ENCODE data around the gene TMEM178B. TPM values are rescaled to one million over a fixed set of nuclear protein-coding genes. Genes with fewer than 3 reads are reported as not detected.
A peak's percentile ranks its signal among the peaks of the same experiment; 100 is the strongest.
"Not testable (repeated sequence)": the region's sequence is repeated elsewhere in the genome, so short reads cannot be mapped to it uniquely, and the experiment has no call there.

The TMEM178B gene
- total and polyA plus RNA-seq, 12 donors = 0.24 to 4.9 (median 2.1) TPM

DNA sequence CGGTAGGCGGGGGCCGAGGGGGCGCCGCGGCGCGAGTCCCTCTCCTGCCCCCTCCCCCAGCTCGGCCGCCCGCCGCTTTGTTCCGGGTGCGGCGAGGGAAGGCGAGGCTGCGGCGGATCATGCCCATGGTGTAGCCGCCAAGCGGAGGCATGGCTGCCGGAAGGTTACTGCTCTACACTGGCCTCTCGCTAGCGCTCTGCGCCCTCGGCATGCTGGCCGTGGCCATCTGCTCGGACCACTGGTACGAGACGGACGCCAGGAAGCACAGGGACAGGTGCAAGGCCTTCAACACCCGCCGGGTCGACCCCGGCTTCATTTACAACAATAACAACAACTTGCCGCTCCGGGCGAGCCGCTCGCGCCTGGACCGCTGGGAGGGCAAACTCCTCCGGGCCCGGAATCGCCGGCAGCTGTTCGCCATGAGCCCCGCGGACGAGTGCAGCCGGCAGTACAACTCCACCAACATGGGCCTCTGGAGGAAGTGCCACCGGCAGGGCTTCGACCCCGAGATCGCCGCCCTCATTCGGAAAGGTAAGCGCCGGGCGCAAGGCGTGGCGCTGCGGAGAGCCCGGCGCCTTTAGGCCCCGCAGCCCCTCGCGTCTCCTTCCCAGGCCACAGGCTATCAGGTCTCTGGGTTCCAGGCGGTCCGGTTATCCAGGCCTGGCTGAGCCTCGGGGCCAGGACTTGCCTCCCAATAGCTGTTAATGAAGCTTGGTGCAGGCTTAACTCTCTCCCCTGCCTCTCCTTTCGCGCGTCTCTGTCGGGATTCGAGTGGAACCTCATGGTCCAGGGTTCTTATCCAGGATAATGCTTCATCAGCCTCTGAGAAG lies 513 bp downstream of the TMEM178B start:
- no peaks in the 10 kb centered on the region for H3K36me3 ChIP-seq (replicated peaks in 1 of 2)
- H3K9me3 ChIP-seq (replicated peaks in 1 of 3) = no peaks in the 10 kb centered on the region
- WGBS, 4 donors = 2 to 8% (median 3%) methylated on average over 16 to 75 of the region's 75 CpGs
- peak overlapping the region in 2 of 4 donors; percentile 57 to 60 for H3K4me3 ChIP-seq
- peak; percentile 18 to 56 (median 26) for DNase-seq
- H3K27ac ChIP-seq = peak overlapping the region in 2 of 5 donors; percentile 2 to 73
- intact Hi-C loops (cut with DNase I) = no loop called here
- H3K27me3 ChIP-seq = peaks cover 7% of the 10 kb centered on the region
- no peak for TF ChIP-seq POLR2A (IDR thresholded peaks at IDR 0.05)
- TF ChIP-seq, protein P1, sequence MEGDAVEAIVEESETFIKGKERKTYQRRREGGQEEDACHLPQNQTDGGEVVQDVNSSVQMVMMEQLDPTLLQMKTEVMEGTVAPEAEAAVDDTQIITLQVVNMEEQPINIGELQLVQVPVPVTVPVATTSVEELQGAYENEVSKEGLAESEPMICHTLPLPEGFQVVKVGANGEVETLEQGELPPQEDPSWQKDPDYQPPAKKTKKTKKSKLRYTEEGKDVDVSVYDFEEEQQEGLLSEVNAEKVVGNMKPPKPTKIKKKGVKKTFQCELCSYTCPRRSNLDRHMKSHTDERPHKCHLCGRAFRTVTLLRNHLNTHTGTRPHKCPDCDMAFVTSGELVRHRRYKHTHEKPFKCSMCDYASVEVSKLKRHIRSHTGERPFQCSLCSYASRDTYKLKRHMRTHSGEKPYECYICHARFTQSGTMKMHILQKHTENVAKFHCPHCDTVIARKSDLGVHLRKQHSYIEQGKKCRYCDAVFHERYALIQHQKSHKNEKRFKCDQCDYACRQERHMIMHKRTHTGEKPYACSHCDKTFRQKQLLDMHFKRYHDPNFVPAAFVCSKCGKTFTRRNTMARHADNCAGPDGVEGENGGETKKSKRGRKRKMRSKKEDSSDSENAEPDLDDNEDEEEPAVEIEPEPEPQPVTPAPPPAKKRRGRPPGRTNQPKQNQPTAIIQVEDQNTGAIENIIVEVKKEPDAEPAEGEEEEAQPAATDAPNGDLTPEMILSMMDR (IDR thresholded peaks at IDR 0.05) = no peak
- peaks cover 6 to 35% of the 10 kb centered on the region in 2 donors for H3K4me1 ChIP-seq (replicated peaks in 1 of 2)

DNA sequence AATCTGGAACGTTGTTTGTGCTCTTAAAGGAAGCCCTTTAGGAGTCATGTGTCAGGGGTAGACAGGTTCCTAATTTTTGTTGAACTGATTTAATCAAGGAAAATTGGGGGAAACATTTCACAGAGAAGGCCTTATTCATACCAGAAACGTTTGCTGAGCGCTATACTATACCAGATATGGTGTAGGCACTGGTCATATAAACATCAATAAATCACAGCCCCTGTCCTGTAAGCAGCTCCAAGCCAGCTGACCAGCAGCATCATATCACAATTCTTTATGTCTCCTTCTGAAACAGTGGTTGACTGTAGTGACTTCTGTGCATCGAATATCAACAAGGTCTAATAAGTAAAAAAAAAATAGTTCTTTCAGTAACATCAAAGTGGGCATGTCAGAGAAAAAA lies 1.1 kb downstream of the TMEM178B start:
- no peak for DNase-seq
- H3K27ac ChIP-seq = no peak overlapping the region
- no peaks in the 10 kb centered on the region for H3K9me3 ChIP-seq (replicated peaks in 1 of 3)
- intact Hi-C loops (cut with DNase I) = no loop called here
- H3K4me3 ChIP-seq = peak overlapping the region in 2 of 4 donors; percentile 57 to 60
- H3K27me3 ChIP-seq = peaks cover 7% of the 10 kb centered on the region
- TF ChIP-seq, protein P1 (IDR thresholded peaks at IDR 0.05) = no peak
- no peak for TF ChIP-seq POLR2A (IDR thresholded peaks at IDR 0.05)
- H3K36me3 ChIP-seq (replicated peaks in 1 of 2) = no peaks in the 10 kb centered on the region
- peaks cover 6 to 35% of the 10 kb centered on the region in 2 donors for H3K4me1 ChIP-seq (replicated peaks in 1 of 2)
- 26 to 44% (median 33%) methylated on average over 4 of the region's 4 CpGs for WGBS, 4 donors

DNA sequence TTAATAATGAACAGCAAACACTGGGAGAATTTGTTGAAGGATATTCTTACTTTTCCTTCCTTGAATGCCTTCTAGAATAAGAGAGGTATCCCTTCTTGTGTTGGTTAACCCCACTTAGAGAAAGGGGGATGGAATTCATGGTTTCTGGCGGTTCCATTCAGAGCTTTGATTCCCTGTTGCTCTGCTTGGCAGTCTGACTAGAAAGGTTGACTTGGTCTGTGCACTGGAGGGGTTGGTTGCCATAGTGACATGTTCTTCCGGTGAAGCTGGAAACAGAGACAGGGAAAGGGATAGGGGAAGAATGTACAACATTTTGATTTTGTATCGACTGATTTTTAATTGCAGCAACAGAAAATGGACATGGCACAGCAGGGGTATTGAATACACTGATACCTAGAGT lies 2.5 kb downstream of the TMEM178B start:
- 39 to 56% (median 49%) methylated on average over 3 of the region's 3 CpGs for WGBS, 4 donors
- TF ChIP-seq, protein P1 (IDR thresholded peaks at IDR 0.05) = no peak
- no peak for TF ChIP-seq POLR2A (IDR thresholded peaks at IDR 0.05)
- DNase-seq = peak in 1 of 7 donors; percentile 58
- Histone ChIP-seq H3K9me3 (replicated peaks in 1 of 3) (no peaks in the 10 kb centered on the region), H3K27me3 (peaks cover 7% of the 10 kb centered on the region), H3K4me1 (replicated peaks in 1 of 2) (peaks cover 6 to 33% of the 10 kb centered on the region in 2 donors), H3K4me3 (no peak overlapping the region), H3K27ac (no peak overlapping the region), H3K36me3 (replicated peaks in 1 of 2) (no peaks in the 10 kb centered on the region)
- intact Hi-C loops (cut with DNase I) = no loop called here

DNA sequence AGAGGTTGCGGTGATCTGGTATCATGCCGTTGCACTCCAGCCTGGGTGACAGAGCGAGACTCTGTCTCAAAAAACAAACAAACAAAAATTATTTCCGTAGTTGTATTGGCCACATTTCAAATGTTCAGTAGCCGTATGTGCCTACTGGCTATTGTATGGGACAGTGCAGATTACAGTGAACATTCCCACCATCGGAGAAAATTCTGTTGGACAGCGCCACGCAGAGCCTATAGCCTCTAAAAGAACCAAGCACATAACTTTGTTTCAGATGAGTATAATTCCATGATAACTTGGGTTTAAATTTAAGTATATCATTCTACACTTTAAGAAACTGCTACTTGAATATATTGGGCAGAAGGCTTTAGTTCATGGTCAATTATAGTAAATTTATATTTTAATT lies 5.4 kb downstream of the TMEM178B start:
- WGBS, 4 donors = 78 to 83% (median 79%) methylated on average over 8 of the region's 8 CpGs
- Histone ChIP-seq H3K4me1 (replicated peaks in 1 of 2) (peaks cover 0 to 9% of the 10 kb centered on the region in 2 donors), H3K27me3 (peaks cover 7% of the 10 kb centered on the region), H3K27ac (no peak overlapping the region), H3K9me3 (replicated peaks in 1 of 3) (no peaks in the 10 kb centered on the region), H3K4me3 (no peak overlapping the region), H3K36me3 (replicated peaks in 1 of 2) (no peaks in the 10 kb centered on the region)
- intact Hi-C loops (cut with DNase I) = no loop called here
- TF ChIP-seq, protein P1 (IDR thresholded peaks at IDR 0.05) = no peak
- no peak for TF ChIP-seq POLR2A (IDR thresholded peaks at IDR 0.05)
- DNase-seq = no peak

DNA sequence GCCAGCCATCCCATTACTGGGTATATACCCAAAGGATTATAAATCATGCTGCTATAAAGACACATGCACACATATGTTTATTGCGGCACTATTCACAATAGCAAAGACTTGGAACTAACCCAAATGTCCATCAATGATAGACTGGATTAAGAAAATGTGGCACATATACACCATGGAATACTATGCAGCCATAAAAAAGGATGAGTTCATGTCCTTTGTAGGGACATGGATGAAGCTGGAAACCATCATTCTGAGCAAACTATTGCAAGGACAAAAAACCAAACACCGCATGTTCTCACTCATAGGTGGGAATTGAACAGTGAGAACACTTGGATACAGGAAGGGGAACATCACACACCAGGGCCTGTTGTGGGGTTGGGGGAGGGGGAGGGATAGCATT lies 15.6 kb downstream of the TMEM178B start:
- H3K36me3 ChIP-seq (replicated peaks in 1 of 2); H3K4me3 ChIP-seq; intact Hi-C loops (cut with DNase I); H3K4me1 ChIP-seq (replicated peaks in 1 of 2); H3K27me3 ChIP-seq; DNase-seq; H3K27ac ChIP-seq; H3K9me3 ChIP-seq (replicated peaks in 1 of 3): not testable (repeated sequence)
- WGBS, 4 donors = 100% methylated on average over 1 of the region's 2 CpGs; no CpG with 5 or more reads in 1 of the 4 donors
